GM23338 (cell line): Measurements from ENCODE around the gene UGT2B15. TPM values are rescaled to one million over a fixed set of nuclear protein-coding genes. Genes with fewer than 3 reads are reported as not detected.

Experiments used
- EZH2 ChIP-seq: fragments of 200-600 bp; sonication (generic); IDR thresholded peaks from one replicate; pipeline ENCODE4 v1.8.0; 2017; ENCODE audit warnings: antibody characterized with exemption, mild to moderate bottlenecking, low read depth; ENCODE audit not compliant: unreplicated experiment
- polyA plus RNA-seq: library from polyadenylated mRNA; unstranded; fragments of >200 nt; fragmentation: Nextera tagmentation; extraction: Ambion mirVana; gene quantifications from 2 replicates; pipeline ENCODE4 v1.2.1, GENCODE V29; 2016
- total RNA-seq: library from RNA; depleted of rRNA; stranded (reverse); fragments of >200 nt; shearing (Covaris generic); gene quantifications from 2 replicates; pipeline ENCODE4 v1.2.3, GENCODE V29; 2014; rRNA removed
- TF ChIP-seq, protein P1 (sequence below): fragments of 250-450 bp; sonication (Bioruptor Pico); IDR thresholded peaks from 2 replicates; pipeline ENCODE4 v1.5.0; 2020; ENCODE audit warnings: mild to moderate bottlenecking, moderate library complexity
- TF ChIP-seq, protein P2 (sequence below): IDR thresholded peaks from 2 replicates; pipeline ENCODE4 v1.6.1; 2016; ENCODE audit warnings: antibody characterized with exemption

The UGT2B15 gene
- total and polyA plus RNA-seq, 2 experiments from 2014 or later = not detected

DNA sequence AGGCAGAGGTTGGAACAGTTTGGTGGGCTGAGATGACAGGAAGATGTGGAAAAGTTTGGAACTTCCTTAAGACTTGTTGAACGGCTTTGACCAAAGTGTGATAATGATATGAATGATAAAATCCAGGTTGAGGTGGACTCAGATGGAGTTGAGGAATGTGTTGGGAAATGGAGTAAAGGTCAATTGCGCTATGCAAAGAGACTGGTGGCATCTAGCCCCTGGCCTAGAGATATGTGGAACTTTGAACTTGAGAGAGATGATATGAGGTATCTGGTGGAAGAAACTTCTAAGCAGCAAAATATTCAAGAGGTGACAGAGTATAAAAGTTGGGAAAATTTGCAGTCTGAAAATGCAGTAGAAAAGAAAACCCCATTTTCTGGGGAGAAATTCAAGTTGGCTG is 73.0 kb downstream of the UGT2B15 start (continued):
- TF ChIP-seq, protein P1, sequence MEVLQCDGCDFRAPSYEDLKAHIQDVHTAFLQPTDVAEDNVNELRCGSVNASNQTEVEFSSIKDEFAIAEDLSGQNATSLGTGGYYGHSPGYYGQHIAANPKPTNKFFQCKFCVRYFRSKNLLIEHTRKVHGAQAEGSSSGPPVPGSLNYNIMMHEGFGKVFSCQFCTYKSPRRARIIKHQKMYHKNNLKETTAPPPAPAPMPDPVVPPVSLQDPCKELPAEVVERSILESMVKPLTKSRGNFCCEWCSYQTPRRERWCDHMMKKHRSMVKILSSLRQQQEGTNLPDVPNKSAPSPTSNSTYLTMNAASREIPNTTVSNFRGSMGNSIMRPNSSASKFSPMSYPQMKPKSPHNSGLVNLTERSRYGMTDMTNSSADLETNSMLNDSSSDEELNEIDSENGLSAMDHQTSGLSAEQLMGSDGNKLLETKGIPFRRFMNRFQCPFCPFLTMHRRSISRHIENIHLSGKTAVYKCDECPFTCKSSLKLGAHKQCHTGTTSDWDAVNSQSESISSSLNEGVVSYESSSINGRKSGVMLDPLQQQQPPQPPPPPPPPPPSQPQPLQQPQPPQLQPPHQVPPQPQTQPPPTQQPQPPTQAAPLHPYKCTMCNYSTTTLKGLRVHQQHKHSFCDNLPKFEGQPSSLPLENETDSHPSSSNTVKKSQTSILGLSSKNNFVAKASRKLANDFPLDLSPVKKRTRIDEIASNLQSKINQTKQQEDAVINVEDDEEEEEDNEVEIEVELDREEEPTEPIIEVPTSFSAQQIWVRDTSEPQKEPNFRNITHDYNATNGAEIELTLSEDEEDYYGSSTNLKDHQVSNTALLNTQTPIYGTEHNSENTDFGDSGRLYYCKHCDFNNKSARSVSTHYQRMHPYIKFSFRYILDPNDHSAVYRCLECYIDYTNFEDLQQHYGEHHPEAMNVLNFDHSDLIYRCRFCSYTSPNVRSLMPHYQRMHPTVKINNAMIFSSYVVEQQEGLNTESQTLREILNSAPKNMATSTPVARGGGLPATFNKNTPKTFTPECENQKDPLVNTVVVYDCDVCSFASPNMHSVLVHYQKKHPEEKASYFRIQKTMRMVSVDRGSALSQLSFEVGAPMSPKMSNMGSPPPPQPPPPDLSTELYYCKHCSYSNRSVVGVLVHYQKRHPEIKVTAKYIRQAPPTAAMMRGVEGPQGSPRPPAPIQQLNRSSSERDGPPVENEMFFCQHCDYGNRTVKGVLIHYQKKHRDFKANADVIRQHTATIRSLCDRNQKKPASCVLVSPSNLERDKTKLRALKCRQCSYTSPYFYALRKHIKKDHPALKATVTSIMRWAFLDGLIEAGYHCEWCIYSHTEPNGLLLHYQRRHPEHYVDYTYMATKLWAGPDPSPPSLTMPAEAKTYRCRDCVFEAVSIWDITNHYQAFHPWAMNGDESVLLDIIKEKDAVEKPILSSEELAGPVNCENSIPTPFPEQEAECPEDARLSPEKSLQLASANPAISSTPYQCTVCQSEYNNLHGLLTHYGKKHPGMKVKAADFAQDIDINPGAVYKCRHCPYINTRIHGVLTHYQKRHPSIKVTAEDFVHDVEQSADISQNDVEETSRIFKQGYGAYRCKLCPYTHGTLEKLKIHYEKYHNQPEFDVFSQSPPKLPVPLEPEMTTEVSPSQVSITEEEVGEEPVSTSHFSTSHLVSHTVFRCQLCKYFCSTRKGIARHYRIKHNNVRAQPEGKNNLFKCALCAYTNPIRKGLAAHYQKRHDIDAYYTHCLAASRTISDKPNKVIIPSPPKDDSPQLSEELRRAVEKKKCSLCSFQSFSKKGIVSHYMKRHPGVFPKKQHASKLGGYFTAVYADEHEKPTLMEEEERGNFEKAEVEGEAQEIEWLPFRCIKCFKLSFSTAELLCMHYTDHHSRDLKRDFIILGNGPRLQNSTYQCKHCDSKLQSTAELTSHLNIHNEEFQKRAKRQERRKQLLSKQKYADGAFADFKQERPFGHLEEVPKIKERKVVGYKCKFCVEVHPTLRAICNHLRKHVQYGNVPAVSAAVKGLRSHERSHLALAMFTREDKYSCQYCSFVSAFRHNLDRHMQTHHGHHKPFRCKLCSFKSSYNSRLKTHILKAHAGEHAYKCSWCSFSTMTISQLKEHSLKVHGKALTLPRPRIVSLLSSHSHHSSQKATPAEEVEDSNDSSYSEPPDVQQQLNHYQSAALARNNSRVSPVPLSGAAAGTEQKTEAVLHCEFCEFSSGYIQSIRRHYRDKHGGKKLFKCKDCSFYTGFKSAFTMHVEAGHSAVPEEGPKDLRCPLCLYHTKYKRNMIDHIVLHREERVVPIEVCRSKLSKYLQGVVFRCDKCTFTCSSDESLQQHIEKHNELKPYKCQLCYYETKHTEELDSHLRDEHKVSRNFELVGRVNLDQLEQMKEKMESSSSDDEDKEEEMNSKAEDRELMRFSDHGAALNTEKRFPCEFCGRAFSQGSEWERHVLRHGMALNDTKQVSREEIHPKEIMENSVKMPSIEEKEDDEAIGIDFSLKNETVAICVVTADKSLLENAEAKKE (CRISPR knock-in tag) = no peak
- no peak for TF ChIP-seq EZH2
- TF ChIP-seq, protein P2, sequence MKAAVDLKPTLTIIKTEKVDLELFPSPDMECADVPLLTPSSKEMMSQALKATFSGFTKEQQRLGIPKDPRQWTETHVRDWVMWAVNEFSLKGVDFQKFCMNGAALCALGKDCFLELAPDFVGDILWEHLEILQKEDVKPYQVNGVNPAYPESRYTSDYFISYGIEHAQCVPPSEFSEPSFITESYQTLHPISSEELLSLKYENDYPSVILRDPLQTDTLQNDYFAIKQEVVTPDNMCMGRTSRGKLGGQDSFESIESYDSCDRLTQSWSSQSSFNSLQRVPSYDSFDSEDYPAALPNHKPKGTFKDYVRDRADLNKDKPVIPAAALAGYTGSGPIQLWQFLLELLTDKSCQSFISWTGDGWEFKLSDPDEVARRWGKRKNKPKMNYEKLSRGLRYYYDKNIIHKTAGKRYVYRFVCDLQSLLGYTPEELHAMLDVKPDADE = no peak

Other genes with a start within 250 kb of the UGT2B15 start
- 1.4 TPM in 2 replicates for gene TMPRSS11E, start 223.2 kb downstream of the UGT2B15 start, total RNA-seq
- gene TMPRSS11E, start 223.2 kb downstream of the UGT2B15 start, polyA plus RNA-seq = 0.43 and 0.44 TPM in 2 replicates
- not detected in 2 replicates for gene UGT2B17, start 94.3 kb downstream of the UGT2B15 start, total RNA-seq
- not detected in 2 replicates for gene UGT2B17, start 94.3 kb downstream of the UGT2B15 start, polyA plus RNA-seq
- gene UGT2B10, start 145.3 kb upstream of the UGT2B15 start, total RNA-seq = not detected in 2 replicates
- not detected in 2 replicates for gene UGT2B10, start 145.3 kb upstream of the UGT2B15 start, polyA plus RNA-seq